Muscle of leg (tissue), 11 donors: ENCODE results near the gene VEGFA. TPM values are rescaled to one million over a fixed set of nuclear protein-coding genes. Genes with fewer than 3 reads are reported as not detected.

Experiments
- DNase-seq: peaks from one replicate; pipeline ENCODE4 v3.0.0; 2013
- H3K27ac ChIP-seq: one replicate; pipeline ENCODE4 v1.5.1; 2013; ENCODE audit warnings: mild to moderate bottlenecking, low read length, control low read depth
- H3K27me3 ChIP-seq: one replicate; pipeline ENCODE4 v1.6.1; 2013; ENCODE audit warnings: low read length; ENCODE audit not compliant: control insufficient read depth, insufficient read depth
- H3K36me3 ChIP-seq: one replicate; pipeline ENCODE4 v1.6.1; 2013; ENCODE audit warnings: low read length; ENCODE audit not compliant: control insufficient read depth, insufficient read depth
- H3K4me1 ChIP-seq: one replicate; pipeline ENCODE4 v1.6.1; 2013; ENCODE audit warnings: low read length; ENCODE audit not compliant: control insufficient read depth, insufficient read depth
- H3K4me3 ChIP-seq: one replicate; pipeline ENCODE4 v1.5.1; 2013; ENCODE audit warnings: low read length, control low read depth
- H3K9me3 ChIP-seq: replicated peaks from 2 replicates; pipeline ENCODE4 v1.6.1; 2013; ENCODE audit warnings: low read depth, low read length; ENCODE audit not compliant: control insufficient read depth
- WGBS: methylation state at CpG from one replicate; pipeline ENCODE4 v1.1.5; 2013; ENCODE audit warnings: missing lambda C conversion rate; ENCODE audit not compliant: insufficient coverage; 5-methylcytosine and 5-hydroxymethylcytosine counted together
- polyA plus RNA-seq, 8 donors: library from polyadenylated mRNA; unstranded; fragments of 120-200 nt; gene quantifications; one replicate each; pipeline versions ENCODE4 v1.2.1 to v1.2.3, GENCODE V29; 2013; ENCODE audit warnings: inconsistent platforms in 1 of 8, low replicate concordance in 1 of 8; ENCODE audit not compliant: insufficient read length in 8 of 8, insufficient read depth in 1 of 8
- total RNA-seq: library from RNA; stranded (reverse); fragments of 120-200 nt; gene quantifications from one replicate; pipeline ENCODE4 v1.2.4, GENCODE V29; 2013

Gene VEGFA
- total and polyA plus RNA-seq, 9 donors: 59.4 to 89.9 (median 70.1) TPM

GRCh38 chr6:43738267-43738676 is 31.7 kb upstream of the VEGFA start:
- no peaks in the 10 kb centered on the region for H3K9me3 ChIP-seq
- H3K36me3 ChIP-seq: no peaks in the 10 kb centered on the region
- no CpG with 5 or more reads among the region's 3 CpGs for WGBS
- no peak for DNase-seq
- H3K4me3 ChIP-seq: no peak overlapping the region
- H3K4me1 ChIP-seq: peaks cover 21% of the 10 kb centered on the region
- no peaks in the 10 kb centered on the region for H3K27me3 ChIP-seq
- no peak overlapping the region for H3K27ac ChIP-seq

- H3K9me3 ChIP-seq: no peaks in the 10 kb centered on the region
- WGBS: 82% methylated on average over 5 of the region's 11 CpGs
- H3K4me1 ChIP-seq: peaks cover 26% of the 10 kb centered on the region
These were observed 31.0 kb upstream of the VEGFA start for GRCh38 chr6:43738877-43739641.

GRCh38 chr6:43739642-43740091 is 30.3 kb upstream of the VEGFA start:
- DNase-seq: peak; percentile 3
- Histone ChIP-seq H3K4me3 (no peak overlapping the region), H3K36me3 (no peaks in the 10 kb centered on the region), H3K27me3 (no peaks in the 10 kb centered on the region), H3K4me1 (peaks cover 26% of the 10 kb centered on the region), H3K9me3 (no peaks in the 10 kb centered on the region), H3K27ac (no peak overlapping the region)
- WGBS: 50% methylated on average over 1 of the region's 4 CpGs

More at GRCh38 chr6:43738877-43739641, 31.0 kb upstream of the VEGFA start:
- Histone ChIP-seq H3K27me3 (no peaks in the 10 kb centered on the region), H3K27ac (no peak overlapping the region), H3K36me3 (no peaks in the 10 kb centered on the region), H3K4me3 (no peak overlapping the region)
- DNase-seq: no peak

GRCh38 chr6:43740321-43740960 is 29.6 kb upstream of the VEGFA start:
- H3K36me3 ChIP-seq: no peaks in the 10 kb centered on the region
- no peaks in the 10 kb centered on the region for H3K9me3 ChIP-seq
- no peak overlapping the region for H3K4me3 ChIP-seq
- no peaks in the 10 kb centered on the region for H3K27me3 ChIP-seq
- peak; percentile 4 for DNase-seq
- no peak overlapping the region for H3K27ac ChIP-seq
- H3K4me1 ChIP-seq: peaks cover 26% of the 10 kb centered on the region
- WGBS: 50% methylated on average over 4 of the region's 6 CpGs

- peak; percentile 8 for DNase-seq
- no peaks in the 10 kb centered on the region for H3K36me3 ChIP-seq
- no peak overlapping the region for H3K27ac ChIP-seq
- no peaks in the 10 kb centered on the region for H3K27me3 ChIP-seq
- peaks cover 28% of the 10 kb centered on the region for H3K4me1 ChIP-seq
- WGBS: 67% methylated on average over 2 of the region's 6 CpGs
- H3K9me3 ChIP-seq: no peaks in the 10 kb centered on the region
- no peak overlapping the region for H3K4me3 ChIP-seq
These were observed 28.8 kb upstream of the VEGFA start for GRCh38 chr6:43740961-43741764.

- WGBS: 67% methylated on average over 1 of the region's 2 CpGs
- H3K36me3 ChIP-seq: no peaks in the 10 kb centered on the region
- H3K4me1 ChIP-seq: peaks cover 35% of the 10 kb centered on the region
- no peaks in the 10 kb centered on the region for H3K27me3 ChIP-seq
- H3K4me3 ChIP-seq: no peak overlapping the region
- H3K27ac ChIP-seq: no peak overlapping the region
- DNase-seq: peak; percentile 39
- H3K9me3 ChIP-seq: no peaks in the 10 kb centered on the region
These were observed 28.2 kb upstream of the VEGFA start for GRCh38 chr6:43741829-43742228.

GRCh38 chr6:43742285-43742684 is 27.7 kb upstream of the VEGFA start:
- Histone ChIP-seq H3K27me3 (no peaks in the 10 kb centered on the region), H3K36me3 (no peaks in the 10 kb centered on the region), H3K4me3 (no peak overlapping the region), H3K27ac (no peak overlapping the region), H3K9me3 (no peaks in the 10 kb centered on the region), H3K4me1 (peaks cover 38% of the 10 kb centered on the region)
- 17% methylated on average over 1 of the region's 3 CpGs for WGBS
- DNase-seq: peak; percentile 3

- peak overlapping the region; percentile 51 for H3K27ac ChIP-seq
- 21% methylated on average over 2 of the region's 9 CpGs for WGBS
- no peak overlapping the region for H3K4me3 ChIP-seq
- H3K4me1 ChIP-seq: peaks cover 40% of the 10 kb centered on the region
- H3K9me3 ChIP-seq: no peaks in the 10 kb centered on the region
- no peaks in the 10 kb centered on the region for H3K36me3 ChIP-seq
- no peaks in the 10 kb centered on the region for H3K27me3 ChIP-seq
- DNase-seq: peak; percentile 78
These were observed 26.9 kb upstream of the VEGFA start for GRCh38 chr6:43742931-43743632.

GRCh38 chr6:43743682-43744381 is 26.2 kb upstream of the VEGFA start:
- peak overlapping the region; percentile 51 for H3K27ac ChIP-seq
- DNase-seq: peak; percentile 27
- WGBS: 91% methylated on average over 1 of the region's 5 CpGs

More at GRCh38 chr6:43743682-43744381, 26.2 kb upstream of the VEGFA start:
- Histone ChIP-seq H3K4me3 (no peak overlapping the region), H3K36me3 (no peaks in the 10 kb centered on the region), H3K27me3 (no peaks in the 10 kb centered on the region), H3K4me1 (peaks cover 45% of the 10 kb centered on the region), H3K9me3 (no peaks in the 10 kb centered on the region)
